K562 (cell line): ENCODE measurements around the gene STX18. TPM values are rescaled to one million over a fixed set of nuclear protein-coding genes. Genes with fewer than 3 reads are reported as not detected.

ENCODE experiments used
- ATAC-seq: fragments of 200-7000 bp; cut with Tn5 transposase; 3 replicates; pipeline ENCODE4 v1.9.1; 2020; ENCODE audit warnings: moderate library complexity
- BruUV-seq: library from RNA; stranded (reverse); fragments of 400-500 nt; replicated peaks from 2 replicates; lab custom pipeline; 2021; lab: Mats Ljungman, UMichigan
- CTCF ChIA-PET: fragments of 300-600 bp; formaldehyde crosslinking; extraction: SDS; loops from one replicate; lab custom pipeline; 2021; ENCODE audit warnings: low intra/inter-chr PET ratio; lab: Yijun Ruan, JAX
- POLR2A ChIA-PET: fragments of 300-600, 350-650 bp; sonication (Branson Sonifier 250); formaldehyde crosslinking; extraction: SDS; loops from one replicate; lab custom pipeline; 2021; ENCODE audit warnings: antibody characterized with exemption, inconsistent platforms; lab: Yijun Ruan, JAX
- DNase-seq, 4 experiments: peaks; one replicate each; pipeline versions ENCODE4 v3.0.0 to v3.0.0-alpha.2; 2011 to 2018; ENCODE audit warnings: low spot score in 3 of 4, mixed read lengths in 3 of 4; ENCODE audit errors: extremely low read depth in 1 of 4
- FAIRE-seq: peaks from 2 replicates; lab custom pipeline; 2011; peaks lifted over from hg19 to GRCh38; lab: Jason Lieb, UNC
- H2AFZ ChIP-seq: 2 replicates; pipeline ENCODE4 v1.6.0; 2011; ENCODE audit warnings: low read depth, low read length, control low read depth, inconsistent platforms
- H3K27ac ChIP-seq: fragments of 200-600 bp; 3 replicates; pipeline ENCODE4 v1.8.0; 2011; ENCODE audit warnings: low read depth, mild to moderate bottlenecking, control low read depth, inconsistent platforms, low read length, moderate library complexity, mixed read lengths; ENCODE audit errors: extremely low read depth
- H3K27me3 ChIP-seq, 2 experiments: fragments of 300-600 bp in 1 of 2; 2 replicates in 1 of 2; 3 replicates in 1 of 2; pipeline versions ENCODE4 v1.6.0 to v1.8.0; 2011; ENCODE audit warnings: inconsistent platforms in 2 of 2, low read length in 2 of 2, mild to moderate bottlenecking in 1 of 2, mixed read lengths in 1 of 2, moderate library complexity in 1 of 2; ENCODE audit not compliant: control insufficient read depth in 2 of 2, insufficient read depth in 2 of 2
- H3K36me3 ChIP-seq: fragments of 300-600 bp; 3 replicates; pipeline ENCODE4 v1.8.0; 2011; ENCODE audit warnings: mild to moderate bottlenecking, low read length, inconsistent platforms; ENCODE audit not compliant: control insufficient read depth, insufficient read depth
- H3K4me1 ChIP-seq, 2 experiments: fragments of 200-600 bp in 1 of 2; replicated peaks in 1 of 2; 2 replicates in 1 of 2; 3 replicates in 1 of 2; pipeline versions ENCODE4 v1.5.1 to v1.8.0; 2011; ENCODE audit warnings: inconsistent platforms in 2 of 2, low read length in 2 of 2, mild to moderate bottlenecking in 1 of 2, mixed read lengths in 1 of 2, moderate library complexity in 1 of 2; ENCODE audit not compliant: control insufficient read depth in 2 of 2, insufficient read depth in 2 of 2
- H3K4me2 ChIP-seq: 2 replicates; pipeline ENCODE4 v1.6.1; 2011; ENCODE audit warnings: low read length, control low read depth, inconsistent platforms, mixed read lengths; ENCODE audit not compliant: insufficient read depth
- H3K4me3 ChIP-seq: fragments of 200-600 bp; sonication (generic), shearing (Covaris generic); 2 replicates; pipeline ENCODE4 v1.5.1; 2016; ENCODE audit warnings: control low read depth, inconsistent platforms
- H3K79me2 ChIP-seq: fragments of 200-600 bp; 3 replicates; pipeline ENCODE4 v1.8.0; 2011; ENCODE audit warnings: low read length, inconsistent platforms; ENCODE audit not compliant: control insufficient read depth, insufficient read depth
- H3K9ac ChIP-seq, 2 experiments: 2 replicates each; pipeline versions ENCODE4 v1.6.0 to v1.6.1; 2011; ENCODE audit warnings: low read depth in 2 of 2, low read length in 2 of 2, control low read depth in 1 of 2, inconsistent platforms in 1 of 2, mild to moderate bottlenecking in 1 of 2, mixed read lengths in 1 of 2; ENCODE audit not compliant: insufficient read depth in 1 of 2
- H3K9me1 ChIP-seq: one replicate; pipeline ENCODE4 v1.6.0; 2011; ENCODE audit warnings: inconsistent platforms, mild to moderate bottlenecking, low read length, moderate library complexity; ENCODE audit not compliant: control insufficient read depth, insufficient read depth
- H3K9me3 ChIP-seq: replicated peaks from 2 replicates; pipeline ENCODE4 v1.5.1; 2011; ENCODE audit warnings: low read depth, low read length, inconsistent platforms; ENCODE audit not compliant: control insufficient read depth, insufficient read depth
- H4K20me1 ChIP-seq: replicated peaks from 2 replicates; pipeline ENCODE4 v1.6.1; 2011; ENCODE audit warnings: low read length, inconsistent platforms, mixed read lengths; ENCODE audit not compliant: control insufficient read depth, insufficient read depth
- ERF ChIP-seq: fragments of 450-650 bp; formaldehyde crosslinking; IDR thresholded peaks from 2 replicates; pipeline ENCODE4 v1.4.0; 2020; ENCODE audit warnings: mild to moderate bottlenecking, mixed read lengths
- FOXP1 ChIP-seq: sonication (generic); formaldehyde crosslinking; IDR thresholded peaks from 2 replicates; pipeline ENCODE4 v1.8.0; 2022; ENCODE audit warnings: mild to moderate bottlenecking, missing genetic modification reagents
- MAFK ChIP-seq: IDR thresholded peaks from 2 replicates; pipeline ENCODE4 v1.6.1; 2011; ENCODE audit warnings: low read length, improper control_type of control experiment
- MYBL2 ChIP-seq, 2 experiments: fragments of 450-650 bp in 1 of 2; sonication (generic) in 1 of 2; formaldehyde crosslinking in 1 of 2; IDR thresholded peaks; 2 replicates each; pipeline versions ENCODE4 v1.6.1 to v1.8.1; 2017 to 2022; ENCODE audit warnings: borderline replicate concordance in 1 of 2, inconsistent platforms in 1 of 2, low read depth in 1 of 2, mild to moderate bottlenecking in 1 of 2, missing genetic modification reagents in 1 of 2, moderate library complexity in 1 of 2
- TCFL5 ChIP-seq: fragments of 250-450 bp; sonication (Bioruptor Pico); conservative IDR thresholded peaks from 2 replicates; pipeline ENCODE4 v1.6.1; 2021; ENCODE audit warnings: mild to moderate bottlenecking, moderate library complexity, matching md5 sums
- XRCC5 ChIP-seq: fragments of 200-400 bp; formaldehyde crosslinking; IDR thresholded peaks from 2 replicates; pipeline ENCODE4 v1.6.1; 2017; ENCODE audit warnings: low read depth, mild to moderate bottlenecking, low read length
- ZFP36 ChIP-seq: fragments of 150-350 bp; IDR thresholded peaks from 2 replicates; pipeline ENCODE4 v1.6.1; 2018; ENCODE audit warnings: low read length, low read depth; ENCODE audit not compliant: partially characterized antibody
- ZNF146 ChIP-seq: IDR thresholded peaks from one replicate; pipeline ENCODE4 v1.6.1; 2018; ENCODE audit warnings: missing compliant biosample characterization; ENCODE audit not compliant: unreplicated experiment
- ZNF184 ChIP-seq: sonication (generic); formaldehyde crosslinking; IDR thresholded peaks from 2 replicates; pipeline ENCODE4 v1.5.0; 2020; ENCODE audit warnings: missing genetic modification reagents
- ZNF224 ChIP-seq: sonication (generic); formaldehyde crosslinking; IDR thresholded peaks from 2 replicates; pipeline ENCODE4 v1.8.0; 2022; ENCODE audit warnings: mild to moderate bottlenecking, missing genetic modification reagents
- WGBS: fragments of 100-300 bp; shearing (Covaris generic); methylation state at CpG from one replicate; pipeline ENCODE4 v1.1.6; 2016; ENCODE audit warnings: low coverage, mixed read lengths; ENCODE audit not compliant: insufficient coverage; ENCODE audit errors: missing lambda C conversion rate; 5-methylcytosine and 5-hydroxymethylcytosine counted together
- in situ Hi-C: fragments of 300-500 bp; cut with MboI; formaldehyde crosslinking; loops from 4 replicates; pipeline ENCODE4 v1.15.0; 2018; ENCODE audit warnings: inconsistent platforms, mixed read lengths
- intact Hi-C: fragments of 100-400 bp; cut with micrococcal nuclease; formaldehyde crosslinking; loops from 2 replicates; pipeline ENCODE4 v1.14.2; 2022
- polyA plus RNA-seq, 8 experiments: library from polyadenylated mRNA; depleted of rRNA in 4 of 8; stranded (reverse) in 5 of 8; unstranded in 3 of 8; fragments of >200 nt; fragmentation: Nextera tagmentation in 2 of 8; fragmentation: Illumina TruSeq in 1 of 8; extraction: Ambion mirVana in 2 of 8; extraction: Trizol in 1 of 8; gene quantifications; 2 replicates each; pipeline versions ENCODE4 v1.2.1 to v1.2.3, GENCODE V29; 2011 to 2014; ENCODE audit warnings: inconsistent platforms in 1 of 8, missing spikeins in 1 of 8
- total RNA-seq, 7 experiments: library from RNA; depleted of rRNA in 6 of 7; stranded (reverse); fragments of >200 nt in 6 of 7; fragmentation: Illumina TruSeq in 2 of 7; extraction: Trizol in 2 of 7; gene quantifications; 2 replicates each; pipeline versions ENCODE4 v1.2.1 to v1.2.3, GENCODE V29; 2011 to 2021; ENCODE audit warnings: low replicate concordance in 1 of 7
- TF ChIP-seq, protein P1 (sequence below): fragments of 250-450 bp; sonication (Bioruptor Pico); IDR thresholded peaks from 2 replicates; pipeline ENCODE4 v1.4.0; 2020
- TF ChIP-seq, protein P2 (sequence below), 2 experiments: IDR thresholded peaks; 2 replicates each; pipeline ENCODE4 v1.6.1; 2012; ENCODE audit warnings: improper control_type of control experiment in 2 of 2, low read depth in 2 of 2, low read length in 2 of 2, borderline replicate concordance in 1 of 2

STX18 gene
- total and polyA plus RNA-seq, 9 of the 15 experiments (the other 6 are each of a cell fraction or from before 2014, with no cell fraction given), result 6.2 to 41.7 (median 22.7) TPM

DNA sequence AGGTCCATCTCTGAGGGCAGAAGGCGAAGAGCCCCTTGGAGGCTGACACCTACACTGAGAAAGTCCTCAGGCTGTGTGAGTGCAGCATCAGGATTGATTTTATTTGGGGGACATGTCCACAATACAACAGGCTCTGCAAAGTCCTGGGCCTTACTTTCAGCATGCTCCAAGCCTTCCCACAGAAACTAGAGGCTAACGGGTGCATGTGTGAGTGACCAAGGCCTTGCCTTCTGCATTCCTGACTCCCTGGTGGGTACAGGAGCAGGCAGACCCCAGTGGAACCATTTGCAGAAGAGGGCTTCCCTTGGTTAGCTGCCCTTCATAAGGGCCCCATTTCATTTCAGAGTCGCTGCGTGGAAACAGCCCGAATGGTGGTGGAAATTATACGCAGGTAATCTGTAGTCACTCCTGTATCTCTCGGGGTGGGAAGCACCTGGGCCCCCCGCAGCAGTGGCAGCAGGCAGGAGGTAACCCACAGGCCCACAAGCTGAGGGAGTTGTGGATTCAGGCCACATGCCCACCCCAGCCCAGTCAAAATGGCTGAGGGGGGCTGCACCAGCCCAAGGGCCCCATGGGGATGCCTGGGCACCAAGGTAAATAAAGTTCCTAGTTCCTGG lies 117.2 kb downstream of the STX18 start:
- H3K79me2 ChIP-seq, result no peaks in the 10 kb centered on the region
- in situ Hi-C loops, result no loop called here
- no peak overlapping the region for H3K4me3 ChIP-seq
- no TSS peak for BruUV-seq
- ChIA-PET CTCF (no interaction called here), POLR2A (interaction anchor here (1.0 to 2.0 kb wide), 4 partner anchors 8 to 28 kb away, joined by 3 to 5 read pairs (median 4); no protein-coding TSS in a partner anchor)
- H3K9me1 ChIP-seq, result no peaks in the 10 kb centered on the region
- H4K20me1 ChIP-seq, result no peaks in the 10 kb centered on the region; the same call in 1 of the 2 replicates
- no peaks in the 10 kb centered on the region for H3K4me1 ChIP-seq
- TF ChIP-seq FOXP1 (no peak), ZNF184 (CRISPR knock-in tag) (no peak), MYBL2 (IDR thresholded peaks at IDR 0.05; ENCODE audit: low read depth) (no peak), MYBL2 (CRISPR knock-in tag; IDR thresholded peaks at IDR 0.05; ENCODE audit: borderline replicate concordance) (no peak), XRCC5 (no peak), TCFL5 (CRISPR knock-in tag) (no peak), ERF (CRISPR knock-in tag) (no peak), ZFP36 (no peak), ZNF224 (CRISPR knock-in tag) (no peak), ZNF146 (no peak), MAFK (no peak)
- TF ChIP-seq, protein P1, sequence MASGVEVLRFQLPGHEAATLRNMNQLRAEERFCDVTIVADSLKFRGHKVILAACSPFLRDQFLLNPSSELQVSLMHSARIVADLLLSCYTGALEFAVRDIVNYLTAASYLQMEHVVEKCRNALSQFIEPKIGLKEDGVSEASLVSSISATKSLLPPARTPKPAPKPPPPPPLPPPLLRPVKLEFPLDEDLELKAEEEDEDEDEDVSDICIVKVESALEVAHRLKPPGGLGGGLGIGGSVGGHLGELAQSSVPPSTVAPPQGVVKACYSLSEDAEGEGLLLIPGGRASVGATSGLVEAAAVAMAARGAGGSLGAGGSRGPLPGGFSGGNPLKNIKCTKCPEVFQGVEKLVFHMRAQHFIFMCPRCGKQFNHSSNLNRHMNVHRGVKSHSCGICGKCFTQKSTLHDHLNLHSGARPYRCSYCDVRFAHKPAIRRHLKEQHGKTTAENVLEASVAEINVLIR (CRISPR knock-in tag), result no peak
- TF ChIP-seq, protein P2, sequence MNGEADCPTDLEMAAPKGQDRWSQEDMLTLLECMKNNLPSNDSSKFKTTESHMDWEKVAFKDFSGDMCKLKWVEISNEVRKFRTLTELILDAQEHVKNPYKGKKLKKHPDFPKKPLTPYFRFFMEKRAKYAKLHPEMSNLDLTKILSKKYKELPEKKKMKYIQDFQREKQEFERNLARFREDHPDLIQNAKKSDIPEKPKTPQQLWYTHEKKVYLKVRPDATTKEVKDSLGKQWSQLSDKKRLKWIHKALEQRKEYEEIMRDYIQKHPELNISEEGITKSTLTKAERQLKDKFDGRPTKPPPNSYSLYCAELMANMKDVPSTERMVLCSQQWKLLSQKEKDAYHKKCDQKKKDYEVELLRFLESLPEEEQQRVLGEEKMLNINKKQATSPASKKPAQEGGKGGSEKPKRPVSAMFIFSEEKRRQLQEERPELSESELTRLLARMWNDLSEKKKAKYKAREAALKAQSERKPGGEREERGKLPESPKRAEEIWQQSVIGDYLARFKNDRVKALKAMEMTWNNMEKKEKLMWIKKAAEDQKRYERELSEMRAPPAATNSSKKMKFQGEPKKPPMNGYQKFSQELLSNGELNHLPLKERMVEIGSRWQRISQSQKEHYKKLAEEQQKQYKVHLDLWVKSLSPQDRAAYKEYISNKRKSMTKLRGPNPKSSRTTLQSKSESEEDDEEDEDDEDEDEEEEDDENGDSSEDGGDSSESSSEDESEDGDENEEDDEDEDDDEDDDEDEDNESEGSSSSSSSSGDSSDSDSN (IDR thresholded peaks at IDR 0.05; ENCODE audit: borderline replicate concordance in 1 of 2, low read depth in 2 of 2, low read length in 2 of 2), result no peak
- 84% methylated on average over 7 of the region's 8 CpGs for WGBS
- ATAC-seq (no peak), FAIRE-seq (no peak), DNase-seq (no peak)
- intact Hi-C loops, result no loop called here
- no peak overlapping the region for H3K9ac ChIP-seq
- no peaks in the 10 kb centered on the region for H3K9me3 ChIP-seq
- peaks cover 30% of the 10 kb centered on the region; the same call in 2 of the 3 replicates for H3K36me3 ChIP-seq
- no peak overlapping the region for H3K4me2 ChIP-seq
- H3K27me3 ChIP-seq, result no peaks in the 10 kb centered on the region
- H3K27ac ChIP-seq, result no peak overlapping the region
- H2AFZ ChIP-seq, result no peak overlapping the region
